GM04503 (cell line): ENCODE measurements around the gene RALGAPA1.
"Not testable (repeated sequence)": the region's sequence is repeated elsewhere in the genome, so short reads cannot be mapped to it uniquely, and the experiment has no call there.

ENCODE experiments used
- DNase-seq: peaks from one replicate; pipeline ENCODE4 v3.0.0-alpha.2; 2012; ENCODE audit warnings: low read depth

Gene RALGAPA1

DNA sequence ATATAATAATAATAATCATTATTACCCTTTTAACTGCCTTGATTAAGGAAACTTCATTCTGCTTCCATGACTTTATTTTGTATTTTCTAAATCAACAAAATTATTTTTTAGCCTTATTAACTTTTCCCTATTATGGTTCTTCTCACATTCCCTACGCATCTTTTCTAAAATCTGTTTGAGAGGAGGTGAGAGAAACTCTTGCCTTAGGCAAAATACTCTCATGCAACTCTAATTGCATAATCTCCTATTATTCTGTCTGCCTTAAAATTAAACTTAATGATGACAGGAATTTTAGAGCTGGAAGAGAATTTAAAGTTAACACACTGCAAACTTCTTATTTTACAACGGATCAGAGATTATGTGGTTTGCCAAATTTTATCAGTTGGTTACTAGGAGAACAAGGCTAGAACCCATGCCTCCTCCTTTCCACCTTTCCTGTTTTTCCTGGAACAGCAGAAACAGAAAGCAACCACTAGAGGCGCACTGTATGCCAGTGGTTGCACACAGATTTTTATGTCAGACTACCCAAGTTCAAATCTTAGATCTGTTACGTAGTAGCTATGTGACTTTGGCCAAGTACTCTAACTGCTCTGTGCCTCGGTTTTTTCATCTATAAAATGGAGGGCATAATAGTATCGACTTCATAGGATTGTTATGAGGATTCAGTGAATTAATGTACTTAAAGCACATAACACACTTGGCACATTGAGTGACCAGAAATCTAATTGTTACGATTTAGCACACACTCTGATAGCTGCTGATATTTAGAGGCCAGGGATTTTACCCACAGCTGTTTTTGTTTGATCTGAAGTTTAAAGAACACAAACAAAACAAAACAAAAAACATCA is 12.7 kb upstream of the RALGAPA1 start:
- DNase-seq: no peak

- DNase-seq: no peak
These were observed 10.8 kb upstream of the RALGAPA1 start for GRCh38 chr14:35819591-35820540.

GRCh38 chr14:35818346-35819115 is 9.4 kb upstream of the RALGAPA1 start:
- DNase-seq: no peak

DNA sequence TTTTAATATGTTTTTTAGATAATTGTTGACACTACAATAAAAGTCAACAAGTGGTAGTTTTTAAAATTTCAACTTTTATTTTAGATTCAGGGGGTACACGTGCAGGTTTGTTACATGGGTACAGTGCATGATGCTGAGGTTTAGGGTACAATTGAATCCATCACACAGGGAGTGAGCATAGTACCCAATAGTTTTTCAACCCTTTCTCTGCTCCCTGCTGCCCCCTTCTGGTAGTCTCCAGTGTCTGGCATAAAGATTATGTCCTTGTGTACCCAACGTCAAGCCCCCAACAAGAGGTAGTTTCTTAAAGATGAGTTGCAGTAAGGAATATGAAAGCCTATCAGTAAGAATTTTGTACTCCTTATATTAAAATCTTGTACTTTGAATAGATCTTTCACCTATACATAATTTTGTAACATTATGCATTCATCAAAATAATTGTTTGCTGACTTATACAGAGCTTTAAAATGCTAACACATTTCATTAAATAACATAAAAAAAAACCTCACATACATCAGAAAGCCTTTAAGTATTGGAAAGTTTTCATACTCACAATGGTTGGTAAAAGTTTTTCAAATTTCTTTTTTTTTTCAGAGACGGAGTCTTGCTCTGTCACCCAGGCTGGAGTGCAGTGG is 5.4 kb upstream of the RALGAPA1 start:
- DNase-seq: no peak

- DNase-seq: no peak
These were observed 1.9 kb upstream of the RALGAPA1 start for GRCh38 chr14:35810963-35811362.

DNA sequence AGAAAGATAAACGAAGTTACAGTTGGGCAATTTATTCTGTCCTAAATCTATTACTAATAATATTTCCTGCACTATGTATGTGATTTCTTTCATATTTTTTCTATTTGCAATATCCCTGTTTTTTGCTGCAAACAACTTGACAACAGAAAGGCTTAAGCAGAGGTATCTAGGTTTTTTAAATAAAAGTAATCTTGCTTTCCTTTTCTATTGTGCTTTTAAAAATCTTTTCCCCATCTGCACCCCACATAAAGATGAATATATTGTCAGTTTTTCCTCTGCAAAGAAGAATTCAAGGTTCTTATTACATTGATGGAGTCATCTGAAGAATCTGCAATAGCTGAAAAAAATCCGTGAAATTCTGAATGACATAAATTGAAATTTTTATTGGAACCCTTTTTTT is 502 bp upstream of the RALGAPA1 start:
- DNase-seq: no peak

GRCh38 chr14:35808076-35808637 is 938 bp downstream of the RALGAPA1 start:
- no peak for DNase-seq

GRCh38 chr14:35807131-35807961 is 1.7 kb downstream of the RALGAPA1 start:
- no peak for DNase-seq

GRCh38 chr14:35806006-35806907 is 2.8 kb downstream of the RALGAPA1 start:
- no peak for DNase-seq

DNA sequence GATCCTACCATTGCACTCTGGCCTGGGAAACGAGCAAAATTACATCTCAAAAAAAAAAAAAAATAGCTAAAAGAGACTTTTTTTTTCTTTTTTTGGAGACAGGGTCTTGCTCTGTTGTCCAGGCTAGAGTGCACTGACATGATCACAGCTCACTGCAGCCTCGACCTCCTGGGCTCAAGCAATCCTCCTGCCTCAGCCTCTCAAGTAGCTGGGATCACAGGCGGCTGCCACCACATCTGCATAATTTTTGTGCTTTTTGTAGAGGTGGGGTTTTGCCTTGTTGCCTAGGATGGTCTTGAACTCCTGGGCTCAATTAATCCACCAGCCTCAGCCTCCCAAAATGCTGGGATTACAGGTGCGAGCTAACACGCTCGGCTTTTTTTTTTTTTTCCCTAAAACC is 11.3 kb downstream of the RALGAPA1 start:
- no peak for DNase-seq

DNA sequence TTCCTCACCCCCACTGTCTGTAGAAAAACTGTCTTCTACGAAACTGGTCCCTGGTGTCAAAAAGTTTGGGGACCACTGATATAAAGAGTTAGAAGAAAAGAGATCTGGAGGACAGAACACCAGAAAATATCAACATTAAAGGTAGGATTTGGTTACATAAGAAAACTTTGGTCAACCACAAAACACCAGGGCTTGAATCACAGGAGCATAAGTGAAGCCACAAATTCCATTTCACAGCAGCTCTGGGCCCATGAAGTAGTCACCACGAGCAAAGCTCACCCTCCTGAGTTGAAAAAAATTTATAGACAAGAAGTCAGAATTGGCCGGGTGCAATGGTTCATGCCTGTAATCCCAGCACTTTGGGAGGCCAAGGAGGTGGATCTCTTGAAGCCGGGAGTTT is 19.4 kb downstream of the RALGAPA1 start:
- DNase-seq: no peak

DNA sequence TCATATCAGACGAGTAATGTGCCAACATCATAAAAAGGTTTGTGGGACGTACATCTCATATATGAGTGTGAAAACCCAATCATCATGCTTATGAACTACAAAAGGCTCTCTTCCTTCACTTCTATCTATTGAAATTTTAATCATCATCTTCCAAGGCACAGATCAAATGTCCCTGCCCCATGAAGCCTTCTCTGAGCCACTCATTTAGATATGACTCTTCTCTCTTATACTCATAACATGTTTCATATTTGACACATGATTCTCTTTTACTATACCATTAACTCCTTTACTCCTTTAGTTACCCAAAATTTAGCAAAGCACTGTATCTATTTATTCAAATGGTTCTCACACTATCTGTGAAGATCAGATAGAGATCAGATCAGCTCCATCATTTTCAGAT is 22.2 kb downstream of the RALGAPA1 start:
- no peak for DNase-seq

GRCh38 chr14:35783699-35784098 is 25.4 kb downstream of the RALGAPA1 start:
- DNase-seq: no peak

GRCh38 chr14:35779368-35779767 is 29.7 kb downstream of the RALGAPA1 start:
- no peak for DNase-seq

DNA sequence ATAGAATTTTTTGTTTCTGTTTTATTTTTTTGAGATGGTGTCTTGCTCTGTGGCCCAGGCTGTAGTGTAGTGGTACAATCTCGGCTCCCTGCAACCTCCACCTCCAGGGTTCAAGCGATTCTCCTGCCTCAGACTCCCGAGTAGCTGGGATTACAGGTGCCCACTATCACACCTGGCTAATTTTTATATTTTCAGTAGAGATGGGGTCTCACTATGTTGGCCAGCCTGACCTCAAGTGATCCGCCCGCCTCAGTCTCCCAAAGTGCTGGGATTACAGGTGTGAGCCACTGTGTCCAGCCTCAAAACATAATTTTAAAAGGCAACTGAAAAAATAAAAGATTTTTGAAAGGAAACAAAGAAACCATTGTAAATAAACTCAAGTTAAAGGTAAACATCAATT is 31.5 kb downstream of the RALGAPA1 start:
- DNase-seq: not testable (repeated sequence)

DNA sequence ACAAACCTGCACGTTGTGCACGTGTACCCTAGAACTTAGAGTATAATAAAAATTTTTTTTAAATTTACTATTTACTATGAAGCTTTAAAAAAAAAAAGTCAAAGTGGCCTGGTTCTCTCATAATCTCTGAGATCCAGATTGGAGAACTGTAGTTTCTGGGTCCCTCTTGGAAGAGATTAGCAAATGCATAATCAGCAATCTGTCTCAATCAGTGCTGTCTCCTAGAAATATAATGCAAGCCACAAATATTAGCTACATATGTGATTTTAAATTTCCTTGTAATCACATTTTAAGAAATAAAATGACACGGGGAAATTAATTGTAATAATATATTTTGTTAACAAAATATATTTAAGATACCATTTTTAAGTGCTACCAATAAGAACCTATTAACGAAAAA is 32.3 kb downstream of the RALGAPA1 start:
- no peak for DNase-seq

- not testable (repeated sequence) for DNase-seq
These were observed 33.0 kb downstream of the RALGAPA1 start for GRCh38 chr14:35776085-35776484.

DNA sequence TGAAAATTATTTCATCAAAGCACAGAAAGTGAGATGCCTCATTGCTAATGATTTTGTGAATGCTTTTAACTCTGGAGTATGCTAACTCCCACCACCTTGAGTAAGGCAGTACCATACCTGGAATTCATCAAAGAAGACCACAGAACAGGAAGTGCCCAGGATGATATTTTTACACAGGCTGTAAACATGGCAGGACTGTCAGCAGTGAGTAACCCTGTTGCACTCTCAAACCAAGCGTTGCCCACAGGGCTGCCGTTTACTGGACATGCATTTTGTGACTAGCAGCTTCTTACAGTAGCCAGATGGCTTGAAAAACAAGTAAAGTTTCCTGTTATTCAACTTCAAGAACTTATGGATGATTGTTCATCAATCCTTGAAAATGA is 42.4 kb downstream of the RALGAPA1 start:
- DNase-seq: no peak

DNA sequence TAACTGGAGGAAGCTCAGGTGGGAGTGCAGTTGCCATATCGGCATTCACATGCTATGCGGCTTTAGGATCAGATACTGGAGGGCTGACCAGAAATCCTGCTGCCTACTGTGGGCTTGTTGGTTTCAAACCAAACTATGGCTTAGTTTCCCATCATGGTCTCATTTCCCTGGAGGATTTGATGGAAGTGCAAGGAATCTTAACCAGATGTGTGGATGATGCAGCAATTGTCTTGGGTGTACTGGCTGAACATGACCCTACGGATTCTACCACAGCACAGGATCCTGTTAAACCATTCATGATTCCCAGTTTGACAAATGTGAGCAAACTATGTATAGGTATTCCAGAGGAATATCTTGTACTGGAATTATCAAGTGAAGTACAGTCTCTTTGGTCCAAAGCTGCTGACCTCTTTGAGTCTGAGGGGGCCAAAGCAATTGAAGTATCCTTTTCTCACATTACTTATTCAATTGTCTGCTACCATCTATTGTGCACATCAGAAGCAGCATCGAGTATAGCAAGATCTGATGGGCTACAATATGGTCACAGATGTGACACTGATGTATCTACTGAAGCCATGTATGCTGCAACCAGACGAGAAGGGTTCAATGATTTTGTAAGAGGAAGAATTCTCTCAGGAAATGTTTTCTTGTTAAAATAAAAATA is 42.9 kb downstream of the RALGAPA1 start:
- no peak for DNase-seq
